Osteoblast (primary cell): ENCODE data around the gene ZNF26. TPM values are rescaled to one million over a fixed set of nuclear protein-coding genes. Genes with fewer than 3 reads are reported as not detected.

Source experiments
- DNase-seq: peaks from one replicate; pipeline ENCODE4 v3.0.0; 2011; ENCODE audit warnings: low spot score, mixed read lengths; ENCODE audit not compliant: insufficient read length; ENCODE audit errors: missing footprints
- H2AFZ ChIP-seq: 2 replicates; pipeline ENCODE4 v1.6.0; 2011; ENCODE audit warnings: mild to moderate bottlenecking, low read length
- H3K27ac ChIP-seq: 2 replicates; pipeline ENCODE4 v1.5.1; 2011; ENCODE audit warnings: mild to moderate bottlenecking, low read depth, low read length, moderate library complexity
- H3K27me3 ChIP-seq: 2 replicates; pipeline ENCODE4 v1.6.0; 2012; ENCODE audit warnings: mild to moderate bottlenecking, control low read depth, inconsistent platforms, low read length, moderate library complexity; ENCODE audit not compliant: insufficient read depth
- H3K36me3 ChIP-seq: 2 replicates; pipeline ENCODE4 v1.5.1; 2011; ENCODE audit warnings: mild to moderate bottlenecking, low read length, control low read depth, moderate library complexity; ENCODE audit not compliant: insufficient read depth
- H3K4me1 ChIP-seq: 2 replicates; pipeline ENCODE4 v1.5.1; 2011; ENCODE audit warnings: mild to moderate bottlenecking, low read length, control low read depth, moderate library complexity; ENCODE audit not compliant: insufficient read depth
- H3K4me2 ChIP-seq: 2 replicates; pipeline ENCODE4 v1.6.0; 2011; ENCODE audit warnings: mild to moderate bottlenecking, low read length; ENCODE audit not compliant: insufficient read depth
- H3K4me3 ChIP-seq: fragments of 200-600 bp; sonication (generic); 3 replicates; pipeline ENCODE4 v1.5.1; 2012; ENCODE audit warnings: mild to moderate bottlenecking, low read length, inconsistent platforms; ENCODE audit not compliant: insufficient read depth
- H3K79me2 ChIP-seq: 2 replicates; pipeline ENCODE4 v1.6.0; 2012; ENCODE audit warnings: mild to moderate bottlenecking, low read length, control low read depth, inconsistent platforms; ENCODE audit not compliant: insufficient read depth
- H3K9me3 ChIP-seq: 2 replicates; pipeline ENCODE4 v1.5.1; 2011; ENCODE audit warnings: low read depth, low read length, control low read depth
- H4K20me1 ChIP-seq: 2 replicates; pipeline ENCODE4 v1.6.0; 2012; ENCODE audit warnings: mild to moderate bottlenecking, low read length, control low read depth; ENCODE audit not compliant: insufficient read depth
- CTCF ChIP-seq: IDR thresholded peaks from 2 replicates; pipeline ENCODE4 v1.5.1; 2011; ENCODE audit warnings: mild to moderate bottlenecking, low read depth, low read length, moderate library complexity; ENCODE audit errors: extremely low read depth
- total RNA-seq: library from RNA; depleted of rRNA; stranded (reverse); fragments of >200 nt; gene quantifications from 2 replicates; pipeline ENCODE4 v1.2.3, GENCODE V29; 2012

The ZNF26 gene
- total RNA-seq, 1 donor: 20.3 TPM

GRCh38 chr12:132950844-132951535 lies 35.2 kb upstream of the ZNF26 start:
- Histone ChIP-seq H3K27me3 (no peaks in the 10 kb centered on the region), H3K4me3 (no peak overlapping the region), H3K27ac (no peak overlapping the region), H3K9me3 (peaks cover 28% of the 10 kb centered on the region), H2AFZ (no peak overlapping the region), H4K20me1 (no peaks in the 10 kb centered on the region), H3K36me3 (peaks cover 20% of the 10 kb centered on the region), H3K4me2 (no peak overlapping the region), H3K4me1 (peaks cover 11% of the 10 kb centered on the region), H3K79me2 (peaks cover 79% of the 10 kb centered on the region)
- no peak for DNase-seq
- no peak for TF ChIP-seq CTCF

- Histone ChIP-seq H3K27me3 (no peaks in the 10 kb centered on the region), H3K4me2 (no peak overlapping the region), H3K79me2 (peaks cover 75% of the 10 kb centered on the region), H3K36me3 (peaks cover 18% of the 10 kb centered on the region), H4K20me1 (no peaks in the 10 kb centered on the region), H3K27ac (no peak overlapping the region), H3K9me3 (peaks cover 24% of the 10 kb centered on the region), H2AFZ (no peak overlapping the region), H3K4me1 (peaks cover 11% of the 10 kb centered on the region), H3K4me3 (no peak overlapping the region)
- no peak for DNase-seq
- no peak for TF ChIP-seq CTCF
These were observed 34.5 kb upstream of the ZNF26 start for GRCh38 chr12:132951649-132952048.

GRCh38 chr12:132952371-132953162 lies 33.6 kb upstream of the ZNF26 start:
- Histone ChIP-seq H2AFZ (no peak overlapping the region), H3K4me2 (no peak overlapping the region), H3K9me3 (peaks cover 24% of the 10 kb centered on the region), H3K27ac (no peak overlapping the region), H3K4me1 (peaks cover 11% of the 10 kb centered on the region), H3K79me2 (peaks cover 78% of the 10 kb centered on the region), H3K36me3 (peaks cover 18% of the 10 kb centered on the region), H3K4me3 (no peak overlapping the region), H4K20me1 (no peaks in the 10 kb centered on the region), H3K27me3 (no peaks in the 10 kb centered on the region)
- DNase-seq: no peak
- no peak for TF ChIP-seq CTCF

GRCh38 chr12:132953163-132953425 lies 33.1 kb upstream of the ZNF26 start:
- H3K79me2 ChIP-seq: peaks cover 74% of the 10 kb centered on the region
- DNase-seq: no peak

More at GRCh38 chr12:132953163-132953425, 33.1 kb upstream of the ZNF26 start:
- H3K4me3 ChIP-seq: no peak overlapping the region
- H3K36me3 ChIP-seq: peaks cover 15% of the 10 kb centered on the region
- TF ChIP-seq CTCF: no peak
- H3K4me1 ChIP-seq: peaks cover 11% of the 10 kb centered on the region
- H3K27ac ChIP-seq: no peak overlapping the region
- H2AFZ ChIP-seq: no peak overlapping the region
- peaks cover 23% of the 10 kb centered on the region for H3K9me3 ChIP-seq
- no peak overlapping the region for H3K4me2 ChIP-seq
- H3K27me3 ChIP-seq: no peaks in the 10 kb centered on the region
- H4K20me1 ChIP-seq: no peaks in the 10 kb centered on the region
